ENCODE results near the gene CCDC12.

Gene CCDC12

DNA sequence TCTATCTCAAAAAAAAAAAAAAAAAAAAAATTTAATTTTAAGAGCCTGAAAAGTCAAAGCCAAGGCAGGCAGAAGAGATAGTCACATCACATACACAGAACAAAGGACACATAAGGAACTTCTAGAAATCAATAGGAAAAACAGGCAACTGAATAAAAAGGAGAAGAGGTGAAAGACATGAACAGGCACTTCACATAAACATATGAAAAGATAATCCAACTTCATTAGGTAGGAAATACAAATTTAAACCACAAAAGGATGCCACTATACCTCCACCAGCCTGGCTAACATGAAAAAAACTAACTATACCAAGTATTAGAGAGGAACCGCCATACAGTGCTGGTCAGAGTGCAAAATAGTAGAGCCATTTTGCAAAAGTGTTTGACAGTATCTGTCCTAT lies 14.1 kb downstream of the CCDC12 start:
- peaks cover 82% of the 10 kb centered on the region for H3K4me1 Mint-ChIP-seq
- H3K9me3 Mint-ChIP-seq = no peaks in the 10 kb centered on the region
- H3K36me3 Mint-ChIP-seq = peaks cover 18% of the 10 kb centered on the region
- H3K27ac Mint-ChIP-seq = peak overlapping the region; percentile 49
- no peak overlapping the region for H3K4me3 Mint-ChIP-seq
- no peaks in the 10 kb centered on the region for H3K27me3 Mint-ChIP-seq

GRCh38 chr3:46960835-46961234 lies 15.7 kb downstream of the CCDC12 start:
- peaks cover 82% of the 10 kb centered on the region for H3K4me1 Mint-ChIP-seq
- peaks cover 17% of the 10 kb centered on the region for H3K36me3 Mint-ChIP-seq
- H3K27me3 Mint-ChIP-seq = no peaks in the 10 kb centered on the region
- peak overlapping the region; percentile 57 for H3K4me3 Mint-ChIP-seq
- H3K27ac Mint-ChIP-seq = peak overlapping the region; percentile 85
- no peaks in the 10 kb centered on the region for H3K9me3 Mint-ChIP-seq

GRCh38 chr3:46960081-46960701 lies 16.4 kb downstream of the CCDC12 start:
- peak overlapping the region; percentile 86 for H3K27ac Mint-ChIP-seq
- H3K27me3 Mint-ChIP-seq = no peaks in the 10 kb centered on the region
- H3K9me3 Mint-ChIP-seq = no peaks in the 10 kb centered on the region
- peaks cover 82% of the 10 kb centered on the region for H3K4me1 Mint-ChIP-seq
- H3K36me3 Mint-ChIP-seq = peaks cover 17% of the 10 kb centered on the region
- peak overlapping the region; percentile 70 for H3K4me3 Mint-ChIP-seq

DNA sequence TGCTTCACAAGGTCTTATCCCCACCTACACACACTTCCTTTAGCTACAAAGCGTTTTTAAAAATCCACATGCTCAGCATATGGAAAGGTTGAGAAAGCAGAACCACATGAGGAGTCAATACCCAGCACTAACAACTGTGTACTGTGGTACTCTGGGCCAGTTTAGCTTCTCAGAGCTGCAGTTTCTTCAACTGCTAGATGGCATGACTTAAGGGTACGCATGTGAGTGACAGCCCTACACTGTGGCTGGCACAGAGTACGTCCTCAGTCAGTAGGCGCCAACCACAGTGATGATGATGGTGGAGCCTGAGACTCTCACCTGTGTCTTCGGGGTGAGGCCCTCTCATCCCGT lies 17.4 kb downstream of the CCDC12 start:
- peaks cover 86% of the 10 kb centered on the region for H3K4me1 Mint-ChIP-seq
- peak overlapping the region; percentile 70 for H3K4me3 Mint-ChIP-seq
- H3K27me3 Mint-ChIP-seq = no peaks in the 10 kb centered on the region
- peak overlapping the region; percentile 86 for H3K27ac Mint-ChIP-seq
- peaks cover 22% of the 10 kb centered on the region for H3K36me3 Mint-ChIP-seq
- H3K9me3 Mint-ChIP-seq = no peaks in the 10 kb centered on the region

DNA sequence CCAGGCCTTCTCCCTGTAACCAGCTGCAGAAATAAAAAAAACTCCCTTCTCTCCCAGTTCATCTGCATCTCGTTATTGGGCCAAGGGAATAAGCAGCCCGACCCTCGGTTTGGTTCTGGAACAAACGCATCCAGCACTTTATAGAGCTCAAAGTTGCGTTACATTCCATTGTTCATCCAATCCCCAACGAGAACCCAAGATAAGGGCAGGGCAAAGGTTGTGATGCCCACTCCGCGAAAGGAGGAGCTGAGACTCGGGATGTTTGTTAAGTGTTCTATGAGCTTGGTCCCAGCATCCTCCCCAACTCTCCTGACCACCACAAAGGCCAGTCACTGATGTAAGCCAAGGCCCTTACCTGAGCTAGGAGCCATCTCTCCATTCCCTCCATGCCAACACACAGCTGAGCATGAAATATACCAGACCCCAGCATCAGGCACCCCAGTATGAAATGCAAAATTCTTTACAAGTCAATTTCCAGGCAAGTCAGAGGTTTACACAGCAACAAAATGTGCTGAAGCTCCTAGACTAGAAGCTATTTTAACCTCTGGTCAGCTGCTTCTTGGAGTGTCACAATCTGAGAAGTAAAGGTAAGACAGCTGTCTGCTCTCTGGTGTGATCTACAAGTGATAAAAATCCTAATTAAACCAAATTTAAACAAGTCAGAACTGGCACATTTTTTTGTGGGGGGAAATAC lies 17.9 kb downstream of the CCDC12 start:
- Mint-ChIP-seq H3K9me3 (no peaks in the 10 kb centered on the region), H3K27me3 (no peaks in the 10 kb centered on the region), H3K36me3 (peaks cover 23% of the 10 kb centered on the region), H3K4me1 (peaks cover 92% of the 10 kb centered on the region), H3K4me3 (peak overlapping the region; percentile 70), H3K27ac (peak overlapping the region; percentile 86)

GRCh38 chr3:46957092-46957820 lies 19.3 kb downstream of the CCDC12 start:
- no peaks in the 10 kb centered on the region for H3K9me3 Mint-ChIP-seq
- H3K36me3 Mint-ChIP-seq = peaks cover 19% of the 10 kb centered on the region
- H3K27ac Mint-ChIP-seq = peak overlapping the region; percentile 55
- peaks cover 97% of the 10 kb centered on the region for H3K4me1 Mint-ChIP-seq
- H3K4me3 Mint-ChIP-seq = no peak overlapping the region
- no peaks in the 10 kb centered on the region for H3K27me3 Mint-ChIP-seq

GRCh38 chr3:46955801-46956259 lies 20.7 kb downstream of the CCDC12 start:
- H3K9me3 Mint-ChIP-seq = no peaks in the 10 kb centered on the region
- H3K27me3 Mint-ChIP-seq = no peaks in the 10 kb centered on the region
- H3K4me3 Mint-ChIP-seq = peak overlapping the region; percentile 56
- H3K36me3 Mint-ChIP-seq = peaks cover 14% of the 10 kb centered on the region
- H3K27ac Mint-ChIP-seq = peak overlapping the region; percentile 93
- H3K4me1 Mint-ChIP-seq = peaks cover 93% of the 10 kb centered on the region

DNA sequence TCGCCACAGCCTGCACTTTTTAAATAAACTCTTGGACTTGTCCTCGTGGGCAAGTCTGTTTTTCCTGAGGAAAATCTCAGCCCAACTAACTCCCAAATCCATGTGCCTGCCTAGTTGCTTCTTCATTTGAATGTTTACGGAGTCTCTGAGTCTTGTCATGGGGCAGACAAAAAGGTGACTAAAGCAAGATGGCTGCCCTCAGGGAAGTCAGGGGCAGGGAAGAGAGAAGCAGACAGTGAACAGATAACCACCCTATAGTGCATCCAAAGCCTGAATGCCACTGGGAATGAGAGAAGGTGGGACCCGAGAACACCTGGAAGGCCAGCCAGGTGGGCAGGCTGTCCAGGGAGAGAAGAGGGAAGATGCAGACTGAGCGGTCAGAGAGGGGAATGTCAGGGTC lies 21.4 kb downstream of the CCDC12 start:
- peaks cover 14% of the 10 kb centered on the region for H3K36me3 Mint-ChIP-seq
- H3K9me3 Mint-ChIP-seq = no peaks in the 10 kb centered on the region
- no peak overlapping the region for H3K4me3 Mint-ChIP-seq
- peaks cover 93% of the 10 kb centered on the region for H3K4me1 Mint-ChIP-seq
- H3K27me3 Mint-ChIP-seq = no peaks in the 10 kb centered on the region
- H3K27ac Mint-ChIP-seq = peak overlapping the region; percentile 93

DNA sequence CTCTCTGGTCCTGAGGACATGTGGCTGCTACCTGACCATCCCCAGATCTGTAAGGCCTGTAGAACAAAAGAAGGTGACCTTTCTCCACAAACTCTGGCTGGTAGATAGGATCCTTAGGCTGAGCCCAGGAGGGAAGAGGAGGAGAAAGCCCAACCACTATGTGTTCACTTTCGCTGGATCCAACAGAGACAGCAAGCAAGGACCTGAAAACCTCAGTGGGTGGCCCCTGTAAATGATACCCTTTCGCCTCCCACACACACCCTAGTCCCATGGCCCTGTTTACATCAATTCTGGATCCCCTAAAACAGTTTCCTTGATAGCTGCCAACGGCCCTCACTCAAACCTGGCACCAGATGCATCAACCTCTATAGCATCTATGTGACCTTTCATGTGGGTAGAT lies 22.4 kb downstream of the CCDC12 start:
- peak overlapping the region; percentile 73 for H3K4me3 Mint-ChIP-seq
- peaks cover 93% of the 10 kb centered on the region for H3K4me1 Mint-ChIP-seq
- H3K9me3 Mint-ChIP-seq = no peaks in the 10 kb centered on the region
- H3K36me3 Mint-ChIP-seq = peaks cover 14% of the 10 kb centered on the region
- H3K27me3 Mint-ChIP-seq = no peaks in the 10 kb centered on the region
- peak overlapping the region; percentile 89 for H3K27ac Mint-ChIP-seq

- H3K36me3 Mint-ChIP-seq = peaks cover 10% of the 10 kb centered on the region
Observed at GRCh38 chr3:46953234-46954010, 23.1 kb downstream of the CCDC12 start.

GRCh38 chr3:46952813-46953212 lies 23.7 kb downstream of the CCDC12 start:
- Mint-ChIP-seq H3K27me3 (no peaks in the 10 kb centered on the region), H3K4me1 (peaks cover 93% of the 10 kb centered on the region), H3K9me3 (no peaks in the 10 kb centered on the region), H3K36me3 (peaks cover 9% of the 10 kb centered on the region), H3K27ac (peak overlapping the region; percentile 5), H3K4me3 (peak overlapping the region; percentile 5)

More at GRCh38 chr3:46953234-46954010, 23.1 kb downstream of the CCDC12 start:
- no peaks in the 10 kb centered on the region for H3K9me3 Mint-ChIP-seq
- H3K4me1 Mint-ChIP-seq = peaks cover 93% of the 10 kb centered on the region
- peak overlapping the region; percentile 89 for H3K27ac Mint-ChIP-seq
- H3K27me3 Mint-ChIP-seq = no peaks in the 10 kb centered on the region
- peak overlapping the region; percentile 73 for H3K4me3 Mint-ChIP-seq

GRCh38 chr3:46950650-46951241 lies 25.8 kb downstream of the CCDC12 start:
- no peaks in the 10 kb centered on the region for H3K27me3 Mint-ChIP-seq
- peaks cover 11% of the 10 kb centered on the region for H3K36me3 Mint-ChIP-seq

GRCh38 chr3:46950177-46950576 lies 26.4 kb downstream of the CCDC12 start:
- Mint-ChIP-seq H3K36me3 (peaks cover 10% of the 10 kb centered on the region), H3K27me3 (no peaks in the 10 kb centered on the region), H3K27ac (peak overlapping the region; percentile 91), H3K4me3 (peak overlapping the region; percentile 30), H3K4me1 (peaks cover 96% of the 10 kb centered on the region), H3K9me3 (no peaks in the 10 kb centered on the region)

More at GRCh38 chr3:46950650-46951241, 25.8 kb downstream of the CCDC12 start:
- Mint-ChIP-seq H3K4me1 (peaks cover 96% of the 10 kb centered on the region), H3K27ac (no peak overlapping the region), H3K4me3 (peak overlapping the region; percentile 26), H3K9me3 (no peaks in the 10 kb centered on the region)

DNA sequence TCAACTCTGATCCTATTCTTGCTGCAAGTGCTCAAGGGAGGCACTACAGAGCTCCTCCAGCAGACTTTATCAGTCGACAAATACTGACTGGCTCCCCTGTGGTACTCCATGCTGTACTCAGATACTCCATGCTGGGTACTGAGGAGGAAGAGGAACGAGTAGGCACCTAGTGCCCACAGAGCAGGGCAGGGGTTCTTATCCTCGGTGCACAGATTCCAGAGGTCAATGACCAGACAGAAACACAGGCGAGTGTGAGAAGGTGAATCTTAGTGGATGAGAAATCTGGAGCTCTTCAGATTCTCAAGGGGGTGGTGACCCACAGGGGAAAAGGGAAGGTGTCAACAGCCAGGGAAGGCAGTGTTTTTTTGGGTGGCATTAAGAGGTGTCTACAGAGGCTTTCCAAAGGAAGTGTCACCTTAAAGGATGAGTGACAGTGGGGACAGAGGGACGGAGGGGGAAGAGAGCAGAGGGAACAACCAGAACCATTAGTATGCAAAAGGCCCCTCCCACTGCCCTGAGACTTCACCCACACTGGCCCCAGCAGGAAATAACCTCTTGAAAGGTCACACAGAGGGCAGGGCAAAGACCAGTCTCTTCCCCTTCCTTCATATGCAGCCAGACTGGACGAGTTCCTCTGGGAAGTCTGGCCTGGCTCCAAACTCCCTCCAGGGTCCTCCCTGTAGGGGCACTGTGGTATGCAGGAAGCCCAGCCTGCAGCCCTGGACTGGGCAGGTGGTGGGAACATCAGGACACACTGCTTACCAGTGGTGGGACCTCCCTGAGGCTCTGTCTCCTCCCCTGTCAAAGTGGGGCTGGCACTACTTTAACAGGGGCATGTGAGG lies 27.5 kb downstream of the CCDC12 start:
- H3K27me3 Mint-ChIP-seq = no peaks in the 10 kb centered on the region
- H3K36me3 Mint-ChIP-seq = peaks cover 6% of the 10 kb centered on the region
- peak overlapping the region; percentile 68 for H3K27ac Mint-ChIP-seq
- peaks cover 96% of the 10 kb centered on the region for H3K4me1 Mint-ChIP-seq
- H3K9me3 Mint-ChIP-seq = no peaks in the 10 kb centered on the region
- peak overlapping the region; percentile 80 for H3K4me3 Mint-ChIP-seq

All from activated naive CD4-positive, alpha-beta T cell treated with anti-CD3 and anti-CD28 coated beads, Interleukin-2, amount 50 U/mL, for 24 hours (primary cell).